Colonic mucosa (tissue), 4 donors: ENCODE results near the gene SCO1. TPM values are rescaled to one million over a fixed set of nuclear protein-coding genes. Genes with fewer than 3 reads are reported as not detected.

Experiments
- DNase-seq: peaks from one replicate; pipeline ENCODE4 v3.0.0-alpha.2; 2020
- H3K27ac ChIP-seq: fragments of 200-600 bp; one replicate; pipeline ENCODE4 v1.8.0; 2021
- H3K27me3 ChIP-seq: fragments of 200-600 bp; one replicate; pipeline ENCODE4 v1.8.0; 2021
- H3K36me3 ChIP-seq: fragments of 200-600 bp; one replicate; pipeline ENCODE4 v1.8.0; 2021
- H3K4me1 ChIP-seq: fragments of 200-600 bp; one replicate; pipeline ENCODE4 v1.8.0; 2021; ENCODE audit warnings: mild to moderate bottlenecking
- H3K4me3 ChIP-seq: fragments of 200-600 bp; one replicate; pipeline ENCODE4 v1.8.0; 2021
- H3K9ac ChIP-seq, 2 donors: one replicate each; pipeline ENCODE4 v1.7.0; 2013; ENCODE audit warnings: control low read depth in 2 of 2, low read depth in 2 of 2, low read length in 2 of 2
- H3K9me3 ChIP-seq: fragments of 200-600 bp; one replicate; pipeline ENCODE4 v1.8.0; 2021
- intact Hi-C: fragments of 100-400 bp; cut with DNase I; formaldehyde crosslinking; loops from one replicate; pipeline ENCODE4 v1.14.1; 2022
- total RNA-seq, 2 donors: library from RNA; stranded (reverse); fragmentation: NEBNext Ultra II Directional in 1 of 2; extraction: Animal tissue kit (Norgen Biotek cat#: 25700) in 1 of 2; gene quantifications; one replicate each; pipeline ENCODE4 v1.2.1, GENCODE V29; 2021
- TF ChIP-seq, protein P1 (sequence below): fragments of 200-600 bp; IDR thresholded peaks from one replicate; pipeline ENCODE4 v1.8.0; 2022; ENCODE audit warnings: antibody characterized with exemption, mild to moderate bottlenecking
- donor health status: healthy.
- donor health status: DM: no; HTN: no; CAD: no.
- donor health status: DM: no; HTN: no; CAD: no.

Gene SCO1
- total RNA-seq, 2 donors from 2014 or later: 41.8 to 54.7 TPM

DNA sequence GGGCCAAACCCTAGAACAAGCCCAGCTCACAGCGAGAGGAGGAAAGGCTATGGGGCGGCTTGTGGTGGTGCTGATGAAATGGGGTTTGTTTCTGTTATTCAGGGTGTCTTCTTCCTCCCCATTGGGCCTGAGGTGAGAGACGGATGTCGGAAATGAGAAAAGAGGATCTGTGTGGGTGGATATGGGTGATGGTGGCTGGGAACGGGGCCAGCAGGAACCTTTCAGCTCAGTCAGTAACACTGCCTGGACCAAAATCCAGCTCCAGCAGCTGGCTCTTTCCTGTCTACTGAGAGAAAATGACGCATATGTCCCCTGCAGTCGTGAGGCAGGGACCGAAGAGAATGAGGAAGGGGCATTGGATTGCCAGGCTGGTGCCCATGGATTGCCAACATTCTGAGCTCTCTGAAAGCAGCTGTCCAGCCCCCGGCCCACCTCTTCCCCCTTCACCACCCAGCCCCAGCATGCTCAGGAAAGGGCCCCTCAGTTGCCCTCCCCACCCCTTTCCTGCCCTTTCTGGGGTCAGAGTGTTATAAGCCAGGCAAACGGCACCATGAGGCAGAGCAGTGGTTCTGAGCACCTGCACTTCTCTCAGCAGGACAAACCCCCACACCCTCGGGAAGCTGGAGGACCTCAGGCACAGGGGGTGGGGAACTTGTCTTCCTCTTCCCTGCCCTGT, 44.2 kb downstream of the SCO1 start:
- TF ChIP-seq, protein P1, sequence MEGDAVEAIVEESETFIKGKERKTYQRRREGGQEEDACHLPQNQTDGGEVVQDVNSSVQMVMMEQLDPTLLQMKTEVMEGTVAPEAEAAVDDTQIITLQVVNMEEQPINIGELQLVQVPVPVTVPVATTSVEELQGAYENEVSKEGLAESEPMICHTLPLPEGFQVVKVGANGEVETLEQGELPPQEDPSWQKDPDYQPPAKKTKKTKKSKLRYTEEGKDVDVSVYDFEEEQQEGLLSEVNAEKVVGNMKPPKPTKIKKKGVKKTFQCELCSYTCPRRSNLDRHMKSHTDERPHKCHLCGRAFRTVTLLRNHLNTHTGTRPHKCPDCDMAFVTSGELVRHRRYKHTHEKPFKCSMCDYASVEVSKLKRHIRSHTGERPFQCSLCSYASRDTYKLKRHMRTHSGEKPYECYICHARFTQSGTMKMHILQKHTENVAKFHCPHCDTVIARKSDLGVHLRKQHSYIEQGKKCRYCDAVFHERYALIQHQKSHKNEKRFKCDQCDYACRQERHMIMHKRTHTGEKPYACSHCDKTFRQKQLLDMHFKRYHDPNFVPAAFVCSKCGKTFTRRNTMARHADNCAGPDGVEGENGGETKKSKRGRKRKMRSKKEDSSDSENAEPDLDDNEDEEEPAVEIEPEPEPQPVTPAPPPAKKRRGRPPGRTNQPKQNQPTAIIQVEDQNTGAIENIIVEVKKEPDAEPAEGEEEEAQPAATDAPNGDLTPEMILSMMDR: no peak
- Histone ChIP-seq H3K4me3 (no peak overlapping the region), H3K9ac (no peak overlapping the region), H3K9me3 (no peaks in the 10 kb centered on the region), H3K27ac (no peak overlapping the region), H3K36me3 (no peaks in the 10 kb centered on the region), H3K4me1 (no peaks in the 10 kb centered on the region), H3K27me3 (no peaks in the 10 kb centered on the region)
- DNase-seq: no peak
- intact Hi-C loops: no loop called here

DNA sequence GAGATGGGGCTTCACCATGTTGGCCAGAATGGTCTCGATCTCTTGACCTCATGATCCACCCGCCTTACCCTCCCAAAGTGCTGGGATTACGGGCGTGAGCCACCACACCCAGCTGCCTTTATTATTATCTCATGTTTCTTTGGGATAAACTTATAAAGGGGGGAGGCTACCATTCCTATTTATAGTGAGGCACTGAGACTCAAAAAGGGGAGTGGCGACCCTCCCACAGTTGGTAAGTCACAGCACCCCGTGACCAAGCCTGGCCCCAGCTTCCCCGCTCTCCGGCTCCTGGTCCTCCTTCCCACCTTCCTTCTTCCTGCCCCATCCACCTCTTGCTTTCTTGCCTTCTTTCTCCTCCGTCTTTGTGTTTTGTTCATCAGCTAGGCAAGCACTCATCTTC, 45.4 kb downstream of the SCO1 start:
- no peaks in the 10 kb centered on the region for H3K27me3 ChIP-seq
- DNase-seq: no peak
- TF ChIP-seq, protein P1: no peak
- H3K9me3 ChIP-seq: no peaks in the 10 kb centered on the region
- H3K36me3 ChIP-seq: no peaks in the 10 kb centered on the region
- intact Hi-C loops: no loop called here
- no peak overlapping the region for H3K4me3 ChIP-seq
- no peak overlapping the region for H3K9ac ChIP-seq
- H3K27ac ChIP-seq: no peak overlapping the region
- H3K4me1 ChIP-seq: no peaks in the 10 kb centered on the region

DNA sequence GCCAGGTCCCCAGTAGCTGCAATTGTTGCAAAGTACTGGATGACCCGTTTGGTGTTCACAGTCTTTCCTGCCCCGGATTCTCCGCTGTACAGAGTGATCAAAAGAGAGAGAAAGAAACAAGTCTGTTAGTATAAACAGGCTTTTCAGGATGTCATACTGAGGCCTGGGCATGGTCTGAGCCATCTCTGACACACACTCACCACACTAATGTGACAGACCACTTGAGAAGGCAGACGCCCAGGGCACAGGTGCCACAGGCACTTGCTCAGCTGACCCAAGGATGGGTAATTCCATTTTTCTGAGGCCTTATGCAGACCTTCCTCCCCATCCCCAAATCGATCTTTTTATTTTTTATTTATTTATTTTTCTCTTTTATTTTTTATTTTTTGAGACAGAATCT, 47.7 kb downstream of the SCO1 start:
- intact Hi-C loops: loop anchor here (5.0 kb wide), 1 partner anchor 198 kb away; no protein-coding TSS in a partner anchor
- TF ChIP-seq, protein P1: no peak
- H3K36me3 ChIP-seq: no peaks in the 10 kb centered on the region
- H3K4me1 ChIP-seq: no peaks in the 10 kb centered on the region
- no peaks in the 10 kb centered on the region for H3K9me3 ChIP-seq
- H3K4me3 ChIP-seq: no peak overlapping the region
- no peak overlapping the region for H3K27ac ChIP-seq
- no peaks in the 10 kb centered on the region for H3K27me3 ChIP-seq
- DNase-seq: no peak
- no peak overlapping the region for H3K9ac ChIP-seq

DNA sequence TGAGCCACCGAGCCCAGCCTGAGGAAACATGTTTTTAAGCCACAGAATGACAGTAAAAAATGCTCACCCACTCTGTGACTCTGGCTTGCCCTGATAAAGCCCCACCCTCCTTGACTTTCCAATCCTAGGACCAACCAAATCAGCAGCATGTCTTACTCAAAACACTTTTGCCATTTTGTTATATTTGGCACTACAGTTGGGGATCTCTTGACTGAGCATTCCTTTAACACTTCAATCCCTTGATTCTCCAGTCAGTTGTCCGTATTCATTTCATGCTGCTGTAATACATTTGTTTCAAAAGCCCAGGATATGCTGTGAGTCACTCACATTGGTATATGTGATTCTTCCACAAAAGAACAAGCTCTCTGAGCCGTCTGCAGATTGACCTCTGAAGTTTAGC, 48.4 kb downstream of the SCO1 start:
- intact Hi-C loops: loop anchor here (5.0 kb wide), 1 partner anchor 198 kb away; no protein-coding TSS in a partner anchor
- H3K9me3 ChIP-seq: no peaks in the 10 kb centered on the region
- TF ChIP-seq, protein P1: no peak

DNA sequence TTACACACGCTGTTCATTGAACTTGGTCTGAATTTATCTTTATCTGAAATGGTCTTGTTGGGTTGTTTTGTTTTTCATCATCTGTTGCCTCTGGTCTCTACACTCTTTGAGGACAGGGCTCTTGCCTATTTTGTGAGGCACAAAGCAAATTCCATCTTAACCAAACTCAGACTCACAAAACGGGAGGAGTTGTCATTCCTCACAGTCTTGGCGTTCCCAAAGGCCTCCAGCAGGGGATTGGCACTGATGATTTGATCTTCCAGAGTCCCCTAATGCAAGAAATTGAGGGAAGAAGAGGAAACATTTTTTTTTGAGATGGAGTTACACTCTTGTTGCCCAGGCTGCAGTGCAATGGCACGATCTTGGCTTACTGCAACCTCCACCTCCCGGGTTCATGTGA, 49.0 kb downstream of the SCO1 start:
- TF ChIP-seq, protein P1: no peak
- intact Hi-C loops: loop anchor here (5.0 kb wide), 1 partner anchor 199 kb away; no protein-coding TSS in a partner anchor
- Histone ChIP-seq H3K27ac (no peak overlapping the region), H3K4me3 (no peak overlapping the region), H3K4me1 (no peaks in the 10 kb centered on the region), H3K27me3 (no peaks in the 10 kb centered on the region), H3K9me3 (no peaks in the 10 kb centered on the region), H3K36me3 (no peaks in the 10 kb centered on the region), H3K9ac (no peak overlapping the region)
- DNase-seq: no peak

More for the DNA sequence above, 48.4 kb downstream of the SCO1 start:
- Histone ChIP-seq H3K4me1 (no peaks in the 10 kb centered on the region), H3K27ac (no peak overlapping the region), H3K27me3 (no peaks in the 10 kb centered on the region), H3K36me3 (no peaks in the 10 kb centered on the region), H3K9ac (no peak overlapping the region), H3K4me3 (no peak overlapping the region)
- no peak for DNase-seq
